GM18517 (cell line): ENCODE data around the gene PPCDC.
A peak's percentile ranks its signal among the peaks of the same experiment; 100 is the strongest.

Experiments used
- ATAC-seq: cut with Tn5 transposase; IDR thresholded peaks from one replicate; pipeline ENCODE4 v1.9.1; 2021; ENCODE audit warnings: mild to moderate bottlenecking, moderate library complexity; ENCODE audit not compliant: unreplicated experiment

The PPCDC gene, protein sequence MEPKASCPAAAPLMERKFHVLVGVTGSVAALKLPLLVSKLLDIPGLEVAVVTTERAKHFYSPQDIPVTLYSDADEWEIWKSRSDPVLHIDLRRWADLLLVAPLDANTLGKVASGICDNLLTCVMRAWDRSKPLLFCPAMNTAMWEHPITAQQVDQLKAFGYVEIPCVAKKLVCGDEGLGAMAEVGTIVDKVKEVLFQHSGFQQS

DNA sequence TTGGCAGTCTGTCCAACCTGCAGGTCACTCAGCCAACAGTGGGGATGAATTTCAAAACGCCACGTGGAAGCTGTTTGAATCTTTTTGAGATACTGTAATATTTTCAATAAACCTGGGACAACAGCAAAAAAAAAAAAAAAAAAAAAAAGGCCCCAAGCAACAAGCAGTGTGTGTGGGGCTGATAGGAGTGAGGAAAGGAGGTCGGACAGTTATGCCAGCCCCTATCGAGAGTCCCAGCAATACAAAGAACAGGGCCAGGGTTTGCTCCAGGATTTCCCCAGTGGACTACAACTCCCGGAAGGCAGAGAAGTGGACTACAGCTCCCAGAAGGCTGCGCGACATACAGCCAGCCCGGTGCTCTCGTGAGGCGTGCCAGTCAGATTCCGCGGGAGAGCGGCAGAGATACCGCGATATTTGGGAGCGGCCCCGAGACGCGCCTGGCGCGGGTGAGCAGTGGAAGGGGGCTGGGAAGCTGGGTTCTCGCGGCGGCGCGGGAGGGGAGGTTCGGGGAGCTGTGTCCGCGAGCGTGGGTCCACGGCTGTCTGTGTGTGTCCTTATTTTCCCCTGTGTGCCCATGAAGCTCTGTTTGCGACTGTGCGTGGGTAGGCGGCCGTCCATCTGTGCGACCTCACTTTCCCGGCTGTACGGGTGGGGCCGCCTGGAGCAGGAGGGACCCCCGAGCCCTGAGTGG, at the start of gene PPCDC:
Gene PPCDC (plus strand): TSS at position 410 of the 691 bp plus-strand sequence. CDS start 4,729 bp downstream, outside the sequence.
- ATAC-seq: peak; percentile 80

DNA sequence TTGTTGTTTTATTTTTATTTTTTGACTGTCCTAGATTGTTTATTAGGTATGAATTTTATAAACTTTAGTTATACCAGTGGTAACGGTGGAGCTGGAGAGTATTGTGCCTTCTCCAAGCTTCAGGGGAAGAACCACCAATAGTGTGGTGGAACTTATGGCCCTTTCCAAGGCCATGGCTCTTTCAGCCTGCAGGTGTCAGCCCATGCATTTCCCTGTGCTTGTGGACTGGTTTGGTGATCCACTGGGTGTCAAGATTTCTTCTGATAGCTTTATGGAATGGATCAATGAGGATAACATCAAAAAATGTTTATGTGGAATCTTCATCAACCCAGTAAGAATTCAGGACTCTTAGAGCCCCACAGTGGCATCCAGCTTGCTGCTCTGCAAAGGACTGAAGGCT, 47.2 kb upstream of the PPCDC start:
- ATAC-seq: no peak

DNA sequence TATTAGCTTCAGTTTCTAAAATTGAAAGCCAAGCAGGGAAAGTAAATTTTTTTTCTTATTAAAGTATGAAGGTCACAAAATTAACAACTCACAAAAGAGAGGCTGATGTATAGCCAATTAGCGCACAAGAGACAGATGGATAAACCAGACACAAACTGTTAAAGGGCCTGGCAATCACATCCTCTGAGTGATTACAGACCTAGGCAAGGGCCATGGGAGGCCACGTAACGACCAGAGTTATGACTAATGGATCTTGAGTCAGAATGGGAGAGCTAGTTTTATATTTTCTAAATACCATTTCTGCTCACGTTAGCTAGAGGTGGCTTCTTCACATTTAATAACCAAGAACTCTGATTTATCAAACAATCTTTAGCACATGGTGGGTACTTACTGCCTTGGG, 45.8 kb upstream of the PPCDC start:
- no peak for ATAC-seq

DNA sequence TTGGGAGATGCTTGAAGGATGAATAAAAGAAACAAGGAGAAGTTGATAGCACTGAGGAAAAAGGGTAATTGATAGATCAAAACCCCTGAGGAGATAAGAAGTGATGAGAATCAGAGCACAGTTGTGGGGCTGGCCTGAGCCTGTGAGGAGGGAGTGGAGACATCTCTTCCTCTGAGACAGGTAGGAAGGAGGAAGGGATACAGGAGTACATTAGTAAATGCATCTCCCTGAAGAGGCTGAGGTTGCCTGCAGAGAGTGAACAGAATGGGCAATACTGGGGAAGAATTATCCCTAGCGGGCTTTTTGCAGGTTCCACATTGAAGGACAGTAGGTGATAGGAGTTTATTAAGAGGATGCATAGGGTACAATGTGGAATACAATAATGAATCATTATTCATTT, 45.3 kb upstream of the PPCDC start:
- no peak for ATAC-seq

DNA sequence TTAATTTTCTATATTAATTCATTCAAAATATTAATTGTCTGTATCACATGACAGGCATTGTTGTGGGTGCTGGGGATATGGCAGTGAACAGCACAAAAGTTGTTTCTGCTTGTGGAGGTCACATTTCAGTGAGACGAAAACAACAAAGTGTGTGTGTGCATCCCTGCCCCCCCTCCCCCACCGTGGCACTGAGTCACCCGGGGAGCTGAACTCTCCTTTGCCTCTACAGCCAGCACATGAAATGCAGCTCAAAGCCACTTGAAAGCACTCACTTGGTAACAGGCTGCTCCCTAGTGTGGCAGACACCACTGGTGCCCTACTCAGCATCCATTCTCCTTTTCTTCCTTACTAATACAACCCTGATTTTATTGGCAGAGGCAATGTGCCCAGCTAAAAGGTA, 44.9 kb upstream of the PPCDC start:
- no peak for ATAC-seq

DNA sequence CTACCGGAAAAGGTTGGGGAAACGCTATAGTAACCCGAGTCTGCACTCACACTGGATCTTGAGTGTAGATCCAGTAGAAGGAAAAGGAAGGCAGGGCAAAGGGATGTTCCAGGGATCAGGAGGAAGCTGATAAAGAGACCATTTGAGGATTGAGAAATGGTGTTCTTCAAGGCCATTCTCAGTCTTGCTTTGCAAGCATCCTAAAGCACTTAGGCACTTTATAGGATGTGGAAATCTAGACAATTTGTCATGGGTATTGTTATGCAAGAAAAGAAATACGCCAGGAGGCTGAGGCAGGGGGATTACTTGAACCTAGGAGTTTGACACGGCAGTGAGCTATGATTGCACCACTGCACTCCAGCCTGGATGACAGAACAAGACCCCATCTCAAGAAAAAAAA, 41.2 kb upstream of the PPCDC start:
- no peak for ATAC-seq

DNA sequence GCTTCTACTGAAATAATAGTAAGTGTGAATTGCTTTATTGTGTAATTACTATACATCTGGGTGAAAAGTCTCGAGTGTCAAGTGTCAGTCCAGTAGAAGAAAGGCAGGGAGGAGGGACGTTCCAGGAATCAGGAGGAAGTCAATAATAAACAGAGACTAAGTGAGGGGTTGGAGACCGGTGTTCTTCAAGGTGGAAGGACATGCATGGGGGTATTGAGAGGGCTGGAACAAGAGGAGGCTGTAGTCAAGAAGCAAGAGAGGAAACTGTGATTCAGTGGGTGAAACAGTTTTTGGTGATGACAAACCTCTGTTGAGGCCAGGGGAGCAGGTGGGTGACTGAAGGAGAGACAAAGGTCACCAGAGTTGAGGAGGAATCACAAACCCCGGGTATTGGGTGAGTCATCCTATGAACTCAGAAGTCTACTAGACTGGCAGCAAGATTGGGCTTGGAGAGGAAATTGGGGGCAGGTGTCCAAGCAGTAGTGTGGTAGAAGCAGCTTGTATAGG, 39.6 kb upstream of the PPCDC start:
- ATAC-seq: no peak

DNA sequence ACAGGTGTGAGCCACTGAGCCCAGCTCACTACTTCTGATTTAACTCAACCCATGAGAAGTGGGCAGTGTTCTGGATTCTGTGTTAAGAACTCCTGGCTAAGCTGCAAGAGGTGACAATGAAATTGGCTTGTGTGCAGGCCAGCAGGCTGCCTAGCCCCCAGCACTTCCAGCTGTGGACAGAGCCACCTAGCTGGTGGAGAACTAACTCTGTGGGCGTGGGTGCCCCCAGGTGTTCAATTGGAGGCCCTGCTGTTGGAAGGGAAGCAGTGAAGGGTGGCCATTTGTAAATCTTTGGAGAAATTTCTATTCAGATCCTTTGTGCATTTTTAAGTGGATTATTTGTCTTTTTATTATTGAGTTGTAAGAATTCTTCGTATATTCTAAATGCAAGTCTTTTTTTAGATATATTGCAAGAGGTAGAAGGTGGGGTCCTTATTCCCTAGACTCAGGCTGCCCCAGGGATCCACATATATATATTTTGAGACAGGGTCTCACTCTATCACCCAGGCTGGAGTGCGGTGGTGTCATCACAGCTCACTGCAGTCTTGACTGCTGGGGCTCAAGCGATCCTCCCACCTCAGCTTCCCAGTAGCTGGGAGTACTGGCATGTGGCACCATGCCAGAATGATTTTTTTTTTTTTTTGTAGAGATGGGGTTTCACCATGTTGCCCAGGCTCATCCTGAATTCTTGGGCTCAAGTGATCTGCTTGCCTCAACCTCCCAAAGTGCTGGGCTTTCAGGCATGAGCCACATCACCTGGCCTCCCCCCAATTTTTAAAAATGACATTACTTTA, 35.2 kb upstream of the PPCDC start:
- ATAC-seq: no peak

DNA sequence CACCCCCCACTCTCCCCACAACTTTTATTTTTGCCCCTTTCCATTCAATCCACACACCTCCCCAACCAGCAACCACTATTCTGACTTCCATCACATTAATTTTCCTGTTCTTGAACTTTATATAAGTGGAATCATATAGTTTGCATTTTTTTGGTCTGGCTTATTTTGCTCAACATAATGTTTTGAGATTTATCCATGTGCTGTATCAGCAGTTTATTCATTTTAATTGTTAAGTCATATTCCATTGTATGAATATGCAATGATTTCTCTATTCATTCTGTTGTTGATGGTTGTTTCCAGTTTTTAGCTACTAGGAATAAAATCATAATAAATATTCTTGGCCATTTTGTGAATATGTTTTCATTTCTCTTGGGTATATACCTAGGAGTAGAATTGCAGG, 33.9 kb upstream of the PPCDC start:
- no peak for ATAC-seq

DNA sequence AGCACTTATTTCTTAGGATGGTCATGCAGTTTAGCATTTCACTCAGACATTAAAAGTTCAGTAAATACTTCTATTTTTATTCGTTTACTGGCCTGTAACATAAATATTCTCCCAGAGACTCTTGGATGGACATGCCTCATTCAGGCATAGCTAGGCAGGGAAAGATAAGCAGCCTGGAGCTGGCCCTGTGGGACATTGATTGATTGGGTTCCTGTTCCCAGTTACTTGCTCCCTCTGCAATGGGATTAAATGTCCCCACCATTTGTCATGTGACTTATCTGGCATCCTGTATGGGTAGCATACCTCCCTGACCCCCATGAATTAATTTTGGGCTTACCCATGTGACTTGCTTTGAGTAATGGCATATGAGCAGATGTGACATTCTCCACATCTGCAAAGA, 30.8 kb upstream of the PPCDC start:
- no peak for ATAC-seq

DNA sequence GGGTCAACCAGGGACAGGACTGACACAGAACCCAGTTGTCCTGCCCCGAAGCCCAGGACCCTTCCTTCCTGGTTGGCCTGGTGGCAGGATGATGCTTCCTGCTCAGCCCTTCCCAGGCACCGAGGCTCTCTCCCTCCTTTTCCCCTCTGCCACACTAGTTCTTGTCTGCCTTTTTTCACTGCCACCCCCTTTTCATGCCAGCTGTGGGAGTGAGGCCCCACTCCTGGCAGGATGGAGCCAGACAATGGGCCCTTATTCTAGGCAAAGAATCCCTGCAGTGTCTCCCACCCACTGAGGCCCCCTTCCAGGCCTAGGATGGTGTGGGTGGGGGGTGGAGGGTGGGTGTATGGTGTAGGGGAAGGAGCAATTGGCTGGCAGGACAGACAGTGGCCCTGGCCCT, 29.2 kb upstream of the PPCDC start:
- ATAC-seq: no peak

DNA sequence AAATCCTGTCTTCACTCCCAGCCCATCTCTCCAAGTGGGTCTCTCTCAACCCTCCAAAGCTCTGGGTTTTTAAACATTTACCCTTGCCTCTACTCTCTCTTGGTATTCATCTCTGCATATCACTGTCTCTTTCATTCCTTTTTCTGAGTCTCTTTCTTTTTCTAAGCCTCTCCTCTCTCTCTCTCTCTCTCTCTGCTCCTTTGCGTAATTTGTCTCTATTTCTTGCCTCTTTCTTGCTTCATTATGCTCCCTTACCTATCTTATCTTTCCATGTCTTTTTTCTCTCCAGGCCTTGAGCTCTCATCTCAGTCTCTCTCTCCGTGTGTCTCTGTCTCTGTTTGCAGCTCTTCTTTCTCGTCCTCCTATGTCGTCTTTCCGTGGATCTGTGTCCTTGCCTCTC, 28.7 kb upstream of the PPCDC start:
- no peak for ATAC-seq

DNA sequence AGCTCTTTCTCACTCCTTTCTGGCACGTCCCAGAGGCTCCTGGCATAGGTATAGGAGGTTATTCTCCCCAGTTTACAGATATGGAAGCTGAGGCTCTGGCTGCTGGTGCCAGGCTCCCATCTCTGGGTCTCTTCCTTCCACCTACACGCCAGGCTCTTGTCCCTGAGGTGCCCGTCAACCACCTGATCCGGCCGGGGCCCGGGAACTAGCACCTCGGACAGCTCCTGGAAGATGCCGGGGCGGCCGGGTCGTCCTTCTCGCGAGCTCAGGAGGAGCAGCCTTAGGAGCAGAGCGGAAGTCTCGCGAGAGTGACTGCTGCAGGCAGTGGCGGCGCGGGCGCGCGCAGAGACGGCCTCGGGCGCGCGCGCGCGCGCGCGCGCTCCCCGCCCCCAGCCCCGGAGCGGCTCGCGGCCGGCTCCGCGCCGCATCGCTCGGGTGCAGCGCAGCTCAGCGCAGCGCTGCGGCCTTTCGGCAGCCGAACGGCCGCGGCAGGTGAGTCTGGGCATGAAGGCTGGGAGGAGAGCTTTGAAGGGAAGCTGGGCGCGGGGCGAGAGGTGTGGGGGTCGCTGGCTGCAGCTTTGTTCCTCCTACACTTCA, 28.1 kb upstream of the PPCDC start, which contains the start of gene SCAMP5:
Gene SCAMP5 (plus strand): TSS at position 382 of the 597 bp plus-strand sequence. CDS start 16,277 bp downstream, outside the sequence.
- no peak for ATAC-seq

DNA sequence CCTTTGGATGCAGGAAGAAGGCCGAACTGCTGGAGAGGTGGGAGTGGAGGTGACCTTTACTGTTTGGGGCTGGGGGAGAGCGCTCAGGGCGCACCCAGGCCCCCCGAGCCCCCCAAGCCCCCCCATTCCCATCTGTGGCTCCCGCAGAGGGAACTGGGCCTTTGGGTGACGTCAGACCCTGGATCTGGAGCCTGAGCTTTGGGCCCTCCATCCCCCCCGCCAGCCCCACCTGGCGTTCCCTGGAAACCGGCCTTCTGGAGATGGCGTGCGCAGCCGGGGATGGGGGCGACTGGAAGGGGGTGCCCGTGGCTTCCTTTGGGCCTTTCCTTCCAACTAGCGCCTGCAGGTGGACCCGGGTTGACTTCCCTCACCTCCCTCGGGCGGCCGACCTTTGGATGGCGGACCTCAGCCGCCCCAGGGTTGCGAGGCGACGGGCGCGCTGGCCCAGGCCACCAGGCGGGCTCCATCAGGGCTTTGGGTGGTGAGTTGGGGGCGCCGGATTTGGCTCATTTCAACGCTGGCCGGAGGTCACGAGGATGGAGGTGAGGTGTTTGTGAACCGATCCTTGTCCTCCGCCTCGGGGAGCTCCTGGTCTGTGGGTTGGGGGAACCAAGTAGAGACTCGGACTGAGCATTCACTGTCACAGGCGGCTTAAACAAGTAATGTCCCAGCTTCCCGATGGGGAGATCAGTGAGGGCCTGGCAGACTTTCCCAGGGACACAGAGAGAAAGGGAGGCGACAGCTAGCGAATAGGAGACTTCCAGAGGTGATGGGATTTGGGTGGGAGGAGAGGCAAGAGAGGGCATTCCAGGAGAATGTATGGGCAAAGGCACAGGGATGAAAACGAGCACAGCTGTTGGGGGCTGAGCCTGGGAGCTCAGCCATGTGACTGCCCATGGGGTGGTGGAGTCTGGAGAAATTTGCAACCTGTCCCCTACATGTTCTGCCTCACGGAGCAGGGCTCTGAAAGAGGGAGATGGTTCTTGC, 27.3 kb upstream of the PPCDC start:
- no peak for ATAC-seq

DNA sequence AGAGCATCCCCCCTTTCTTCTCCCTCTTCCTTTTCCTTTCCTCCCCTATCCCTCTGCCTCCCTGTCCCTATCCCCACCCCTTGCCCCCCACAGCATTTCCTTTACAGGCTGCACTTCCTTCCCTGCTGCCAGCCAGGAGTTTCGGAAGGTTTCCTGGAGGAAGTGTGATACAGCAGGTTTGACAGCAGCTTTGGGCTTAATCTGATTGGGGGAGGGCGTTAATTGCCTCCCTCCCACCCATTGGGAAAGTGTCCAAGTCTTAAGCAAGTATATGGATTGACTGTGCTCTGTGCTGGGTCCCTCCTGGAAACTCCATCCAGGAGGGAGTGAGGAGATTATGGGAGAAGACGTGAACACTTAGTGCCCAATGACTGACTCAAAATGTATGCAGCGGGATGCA, 26.2 kb upstream of the PPCDC start:
- no peak for ATAC-seq

DNA sequence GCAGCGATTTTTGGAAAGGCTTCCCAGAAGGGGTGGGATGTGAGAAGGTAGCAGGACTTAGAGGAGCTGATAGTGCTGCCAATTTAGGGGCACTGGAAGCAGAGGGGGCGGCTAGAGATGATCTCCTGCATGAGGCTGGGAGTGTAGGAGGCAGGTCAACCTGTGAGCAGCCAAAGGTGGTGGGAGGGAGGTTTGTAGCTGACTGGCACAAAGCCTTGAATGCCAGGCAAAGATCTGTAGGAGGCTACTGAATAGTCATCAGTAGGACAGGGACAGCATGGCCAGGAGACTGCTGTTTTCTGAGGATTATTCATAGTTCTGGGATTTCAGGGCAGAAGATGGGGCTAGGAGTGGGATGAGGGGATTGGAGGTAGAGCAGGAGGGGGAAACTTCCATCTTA, 25.8 kb upstream of the PPCDC start:
- no peak for ATAC-seq

DNA sequence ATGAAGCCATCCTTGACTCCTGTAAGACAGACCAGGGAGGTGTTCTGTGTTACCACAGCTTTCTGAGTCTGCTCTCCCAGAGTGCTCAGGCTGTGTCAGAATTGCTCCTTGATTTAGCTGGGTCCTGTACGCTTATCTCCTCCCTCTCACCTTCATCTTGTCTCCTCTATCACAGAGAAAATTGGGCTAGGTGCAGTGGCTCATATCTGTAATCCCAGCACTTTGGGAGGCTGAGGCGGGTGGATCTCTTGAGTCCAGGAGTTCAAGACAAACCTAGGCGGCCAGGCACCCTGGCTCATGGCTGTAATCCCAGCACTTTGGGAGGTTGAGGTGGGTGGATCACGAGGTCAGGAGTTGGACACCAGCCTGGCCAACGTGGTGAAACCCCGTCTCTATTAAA, 22.1 kb upstream of the PPCDC start:
- no peak for ATAC-seq

DNA sequence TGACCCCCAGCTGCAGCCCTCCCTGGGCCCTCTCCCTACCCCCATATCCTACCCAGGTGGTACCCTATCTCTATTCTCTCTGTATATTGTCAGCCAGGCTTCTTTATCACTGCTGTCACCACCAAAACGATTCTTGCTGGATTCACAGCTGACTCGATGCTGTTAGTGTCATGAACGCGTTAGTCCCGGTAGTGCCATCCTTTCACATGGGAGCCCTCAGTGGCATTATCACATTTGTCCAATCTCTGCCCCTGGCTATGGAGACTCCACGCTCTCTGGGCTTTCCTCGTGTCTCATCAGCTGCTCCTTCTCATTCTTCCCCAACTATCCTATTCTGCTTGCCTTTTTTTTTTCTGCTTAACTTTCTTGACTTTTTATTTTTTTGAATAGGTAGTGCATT, 21.0 kb upstream of the PPCDC start:
- no peak for ATAC-seq

DNA sequence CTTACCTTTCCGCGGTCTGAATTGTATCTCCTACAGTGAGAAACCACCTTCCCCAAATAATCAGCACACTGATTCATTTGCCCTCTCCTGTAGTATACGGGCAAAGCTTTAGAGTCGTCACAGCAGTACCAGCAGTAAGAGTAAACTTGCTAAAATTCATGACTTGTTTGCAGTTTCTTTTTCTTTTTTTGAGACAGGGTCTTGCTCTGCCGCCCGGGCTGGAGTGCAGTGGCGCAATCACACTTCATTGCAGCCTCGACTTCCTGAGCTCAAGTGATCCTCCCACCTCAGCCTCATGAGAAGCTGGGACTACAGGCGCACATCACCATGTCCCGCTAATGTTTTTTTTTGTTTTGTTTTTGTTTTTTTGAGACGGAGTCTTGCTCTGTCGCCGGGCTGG, 16.2 kb upstream of the PPCDC start:
- no peak for ATAC-seq

DNA sequence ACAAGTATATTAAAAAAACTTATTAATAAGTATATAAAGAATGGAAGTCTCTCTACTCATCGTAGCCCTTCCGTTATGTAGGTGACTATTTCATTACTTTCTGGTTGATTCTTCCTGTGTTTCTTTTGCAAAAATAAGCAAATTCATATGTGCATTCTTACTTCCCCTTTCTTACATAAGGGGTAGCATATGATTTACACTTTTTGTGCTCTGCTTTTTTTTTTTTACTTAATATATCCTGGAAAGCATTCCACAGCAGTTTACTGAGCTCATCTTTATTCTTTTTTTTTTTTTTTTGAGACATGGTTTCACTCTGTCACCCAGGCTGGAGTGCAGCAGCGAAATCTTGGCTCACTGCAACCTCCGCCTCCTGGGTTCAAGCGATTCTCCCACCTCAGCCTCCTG, 15.2 kb upstream of the PPCDC start:
- peak; percentile 43 for ATAC-seq
